ENCODE results near the gene UST. TPM values are rescaled to one million over a fixed set of nuclear protein-coding genes. Genes with fewer than 3 reads are reported as not detected.

UST gene
- total RNA-seq, 1 donor from 2014 or later = 23.2 TPM

- H3K4me1 Mint-ChIP-seq (ENCODE audit: unreplicated experiment) = peaks cover 7% of the 10 kb centered on the region
- H3K4me3 Mint-ChIP-seq (ENCODE audit: unreplicated experiment) = no peak overlapping the region
- H3K27ac Mint-ChIP-seq (ENCODE audit: unreplicated experiment) = no peak overlapping the region
- no peaks in the 10 kb centered on the region for H3K27me3 Mint-ChIP-seq (ENCODE audit: unreplicated experiment)
- no peak for DNase-seq (ENCODE audit: low spot score)
- TF ChIP-seq, protein P1, sequence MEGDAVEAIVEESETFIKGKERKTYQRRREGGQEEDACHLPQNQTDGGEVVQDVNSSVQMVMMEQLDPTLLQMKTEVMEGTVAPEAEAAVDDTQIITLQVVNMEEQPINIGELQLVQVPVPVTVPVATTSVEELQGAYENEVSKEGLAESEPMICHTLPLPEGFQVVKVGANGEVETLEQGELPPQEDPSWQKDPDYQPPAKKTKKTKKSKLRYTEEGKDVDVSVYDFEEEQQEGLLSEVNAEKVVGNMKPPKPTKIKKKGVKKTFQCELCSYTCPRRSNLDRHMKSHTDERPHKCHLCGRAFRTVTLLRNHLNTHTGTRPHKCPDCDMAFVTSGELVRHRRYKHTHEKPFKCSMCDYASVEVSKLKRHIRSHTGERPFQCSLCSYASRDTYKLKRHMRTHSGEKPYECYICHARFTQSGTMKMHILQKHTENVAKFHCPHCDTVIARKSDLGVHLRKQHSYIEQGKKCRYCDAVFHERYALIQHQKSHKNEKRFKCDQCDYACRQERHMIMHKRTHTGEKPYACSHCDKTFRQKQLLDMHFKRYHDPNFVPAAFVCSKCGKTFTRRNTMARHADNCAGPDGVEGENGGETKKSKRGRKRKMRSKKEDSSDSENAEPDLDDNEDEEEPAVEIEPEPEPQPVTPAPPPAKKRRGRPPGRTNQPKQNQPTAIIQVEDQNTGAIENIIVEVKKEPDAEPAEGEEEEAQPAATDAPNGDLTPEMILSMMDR (IDR thresholded peaks at IDR 0.05; ENCODE audit: unreplicated experiment) = no peak
- no peaks in the 10 kb centered on the region for H3K9me3 Mint-ChIP-seq (ENCODE audit: unreplicated experiment)
- peaks cover 3% of the 10 kb centered on the region for H3K36me3 Mint-ChIP-seq (ENCODE audit: low read depth, unreplicated experiment)
Observed at GRCh38 chr6:149094156-149094555, 347.3 kb downstream of the UST start.

DNA sequence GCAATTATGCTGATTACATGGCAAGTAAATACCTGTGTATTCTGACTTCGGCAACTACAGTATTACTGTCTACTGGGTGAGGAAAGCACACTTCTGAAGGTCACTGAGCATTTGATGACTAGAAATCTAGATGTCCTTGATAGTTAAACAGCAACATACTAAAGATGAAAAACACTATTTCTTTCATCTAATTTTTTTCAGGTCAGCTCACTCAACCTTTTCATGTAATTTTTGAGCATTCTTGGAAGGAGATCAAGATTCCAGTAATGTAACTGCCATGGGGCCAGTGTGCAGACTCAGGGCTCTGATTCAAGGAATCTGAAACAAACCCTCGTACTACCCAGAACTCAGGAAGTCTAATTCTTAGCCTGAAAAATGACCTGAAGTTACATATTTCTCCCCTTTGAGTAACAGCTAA, 348.1 kb downstream of the UST start:
- H3K36me3 Mint-ChIP-seq (ENCODE audit: low read depth, unreplicated experiment) = peaks cover 3% of the 10 kb centered on the region
- H3K9me3 Mint-ChIP-seq (ENCODE audit: unreplicated experiment) = no peaks in the 10 kb centered on the region
- DNase-seq (ENCODE audit: low spot score) = no peak
- TF ChIP-seq, protein P1 (IDR thresholded peaks at IDR 0.05; ENCODE audit: unreplicated experiment) = no peak
- H3K27ac Mint-ChIP-seq (ENCODE audit: unreplicated experiment) = no peak overlapping the region
- H3K4me3 Mint-ChIP-seq (ENCODE audit: unreplicated experiment) = no peak overlapping the region
- peaks cover 7% of the 10 kb centered on the region for H3K4me1 Mint-ChIP-seq (ENCODE audit: unreplicated experiment)
- H3K27me3 Mint-ChIP-seq (ENCODE audit: unreplicated experiment) = no peaks in the 10 kb centered on the region

DNA sequence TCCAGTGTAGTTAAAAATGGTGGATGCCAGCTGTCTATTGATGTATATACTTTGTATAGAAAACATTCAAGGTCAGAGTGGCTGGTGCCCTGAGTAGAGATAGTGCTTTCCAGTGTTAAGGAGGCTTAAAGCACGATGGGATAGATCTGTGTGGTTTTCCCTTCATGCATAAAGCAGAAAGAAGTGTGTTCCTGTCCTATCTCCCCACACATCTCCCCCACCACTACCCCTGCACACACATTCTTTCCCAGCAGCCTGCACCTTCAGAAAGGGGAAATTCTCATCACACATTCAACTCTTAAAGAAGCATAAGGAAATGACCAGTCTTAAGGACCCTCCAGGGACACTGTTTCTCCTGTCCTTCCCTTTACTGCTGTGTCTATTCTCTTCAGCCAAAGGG, 349.0 kb downstream of the UST start:
- peaks cover 7% of the 10 kb centered on the region for H3K4me1 Mint-ChIP-seq (ENCODE audit: unreplicated experiment)
- no peak overlapping the region for H3K4me3 Mint-ChIP-seq (ENCODE audit: unreplicated experiment)
- H3K9me3 Mint-ChIP-seq (ENCODE audit: unreplicated experiment) = no peaks in the 10 kb centered on the region
- H3K27ac Mint-ChIP-seq (ENCODE audit: unreplicated experiment) = no peak overlapping the region
- TF ChIP-seq, protein P1 (IDR thresholded peaks at IDR 0.05; ENCODE audit: unreplicated experiment) = no peak
- peaks cover 3% of the 10 kb centered on the region for H3K36me3 Mint-ChIP-seq (ENCODE audit: low read depth, unreplicated experiment)
- no peak for DNase-seq (ENCODE audit: low spot score)
- no peaks in the 10 kb centered on the region for H3K27me3 Mint-ChIP-seq (ENCODE audit: unreplicated experiment)

DNA sequence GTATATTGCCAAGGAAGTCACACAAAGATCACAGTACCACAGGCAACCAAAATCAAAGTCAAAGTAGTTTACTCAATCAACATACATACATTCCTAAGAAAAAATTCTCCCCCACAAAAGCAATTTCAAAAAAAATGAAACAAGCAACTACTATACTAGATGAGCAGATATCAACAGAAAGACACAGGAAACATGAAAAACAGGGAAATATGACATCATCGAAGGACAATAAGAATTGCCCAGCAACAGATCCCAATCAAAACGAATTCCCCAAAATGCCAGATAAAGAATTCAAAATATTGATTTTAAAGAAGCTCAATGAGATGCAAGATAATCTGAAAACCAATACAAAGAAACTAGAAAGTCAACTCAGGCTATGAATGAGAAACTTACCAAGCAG, 351.0 kb downstream of the UST start:
- H3K9me3 Mint-ChIP-seq (ENCODE audit: unreplicated experiment) = no peaks in the 10 kb centered on the region

GRCh38 chr6:149098700-149099276, 352.0 kb downstream of the UST start:
- Mint-ChIP-seq H3K9me3 (ENCODE audit: unreplicated experiment) (no peaks in the 10 kb centered on the region), H3K27ac (ENCODE audit: unreplicated experiment) (no peak overlapping the region), H3K36me3 (ENCODE audit: low read depth, unreplicated experiment) (peaks cover 3% of the 10 kb centered on the region), H3K4me1 (ENCODE audit: unreplicated experiment) (peaks cover 7% of the 10 kb centered on the region), H3K4me3 (ENCODE audit: unreplicated experiment) (no peak overlapping the region), H3K27me3 (ENCODE audit: unreplicated experiment) (no peaks in the 10 kb centered on the region)
- no peak for DNase-seq (ENCODE audit: low spot score)
- TF ChIP-seq, protein P1 (IDR thresholded peaks at IDR 0.05; ENCODE audit: unreplicated experiment) = no peak

More for the DNA sequence above, 351.0 kb downstream of the UST start:
- Mint-ChIP-seq H3K4me3 (ENCODE audit: unreplicated experiment) (no peak overlapping the region), H3K27me3 (ENCODE audit: unreplicated experiment) (no peaks in the 10 kb centered on the region), H3K4me1 (ENCODE audit: unreplicated experiment) (peaks cover 10% of the 10 kb centered on the region), H3K27ac (ENCODE audit: unreplicated experiment) (no peak overlapping the region), H3K36me3 (ENCODE audit: low read depth, unreplicated experiment) (peaks cover 3% of the 10 kb centered on the region)
- DNase-seq (ENCODE audit: low spot score) = no peak
- TF ChIP-seq, protein P1 (IDR thresholded peaks at IDR 0.05; ENCODE audit: unreplicated experiment) = no peak
